HCT116 (cell line): ENCODE results near the gene REEP5. TPM values are rescaled to one million over a fixed set of nuclear protein-coding genes. Genes with fewer than 3 reads are reported as not detected.

Experiments used
- ATAC-seq: fragments of 200-7000 bp; cut with Tn5 transposase; 2 replicates; pipeline ENCODE4 v1.9.1; 2020; ENCODE audit warnings: mild to moderate bottlenecking, moderate library complexity
- BruUV-seq: library from RNA; stranded (reverse); fragments of 400-500 nt; replicated peaks from 2 replicates; lab custom pipeline; 2021; lab: Mats Ljungman, UMichigan
- CTCF ChIA-PET: fragments of 300-600 bp; sonication (Branson Sonifier 250); formaldehyde crosslinking; loops from one replicate; lab custom pipeline; 2021; ENCODE audit warnings: antibody characterized with exemption; lab: Charles Lee
- POLR2A ChIA-PET: fragments of 300-600, 350-600 bp; sonication (Branson Sonifier 250); formaldehyde crosslinking; loops from one replicate; lab custom pipeline; 2021; ENCODE audit warnings: antibody characterized with exemption; lab: Charles Lee
- RAD21 ChIA-PET, 2 experiments: fragments of 300-600 bp; sonication (Branson Sonifier 250); formaldehyde crosslinking; loops; one replicate each; lab custom pipeline; 2023; ENCODE audit warnings: low total read pairs in 2 of 2; ENCODE audit not compliant: uncharacterized antibody in 2 of 2, unreplicated experiment in 2 of 2, low non-redundant PET in 1 of 2; lab: Charles Lee
- DNase-seq: peaks from one replicate; pipeline ENCODE4 v3.0.0-alpha.2; 2010; ENCODE audit warnings: low read depth, low spot score
- H2AFZ ChIP-seq: fragments of 200-600 bp; shearing (Covaris generic), sonication (generic); 2 replicates; pipeline ENCODE4 v1.6.1; 2017; ENCODE audit warnings: low read depth, mixed run types, mixed read lengths, antibody characterized with exemption, low read length; ENCODE audit not compliant: poor library complexity, severe bottlenecking
- H3K27ac ChIP-seq: 2 replicates; pipeline ENCODE4 v1.5.1; 2012; ENCODE audit warnings: low read depth, low read length
- H3K27me3 ChIP-seq: fragments of 200-600 bp; sonication (generic); 2 replicates; pipeline ENCODE4 v1.6.1; 2016; ENCODE audit warnings: mixed run types, low read length, mixed read lengths; ENCODE audit not compliant: insufficient read depth
- H3K36me3 ChIP-seq, 2 experiments: fragments of 200-500 bp in 1 of 2; fragments of 200-600 bp in 1 of 2; sonication (Bioruptor generic) in 1 of 2; sonication (generic) in 1 of 2; 2 replicates each; pipeline versions ENCODE4 v1.5.1 to v1.6.1; 2014 to 2016; ENCODE audit warnings: low read length in 2 of 2, inconsistent platforms in 1 of 2, mixed read lengths in 1 of 2, mixed run types in 1 of 2; ENCODE audit not compliant: insufficient read depth in 2 of 2, control insufficient read depth in 1 of 2
- H3K4me1 ChIP-seq, 2 experiments: fragments of 200-600 bp in 1 of 2; sonication (generic) in 1 of 2; 2 replicates each; pipeline versions ENCODE4 v1.5.1 to v1.6.1; 2012 to 2017; ENCODE audit warnings: low read length in 2 of 2, inconsistent platforms in 1 of 2, mild to moderate bottlenecking in 1 of 2, mixed read lengths in 1 of 2, mixed run types in 1 of 2, moderate library complexity in 1 of 2; ENCODE audit not compliant: insufficient read depth in 2 of 2, control insufficient read depth in 1 of 2
- H3K4me2 ChIP-seq: fragments of 200-600 bp; sonication (generic); 2 replicates; pipeline ENCODE4 v1.6.1; 2017; ENCODE audit warnings: mixed run types, low read length, mixed read lengths
- H3K4me3 ChIP-seq, 2 experiments: fragments of 200-600 bp in 1 of 2; sonication (generic) in 1 of 2; replicated peaks in 1 of 2; 2 replicates each; pipeline ENCODE4 v1.5.1; 2011 to 2016; ENCODE audit warnings: low read length in 2 of 2, control low read depth in 1 of 2, low read depth in 1 of 2, mild to moderate bottlenecking in 1 of 2, mixed read lengths in 1 of 2, mixed run types in 1 of 2
- H3K79me2 ChIP-seq: fragments of 200-600 bp; sonication (generic); 2 replicates; pipeline ENCODE4 v1.6.1; 2017; ENCODE audit warnings: mild to moderate bottlenecking, mixed run types, low read length, moderate library complexity, mixed read lengths; ENCODE audit not compliant: insufficient read depth
- H3K9ac ChIP-seq: fragments of 200-600 bp; sonication (generic); 2 replicates; pipeline ENCODE4 v1.6.1; 2016; ENCODE audit warnings: low read length, mixed read lengths
- H3K9me2 ChIP-seq: fragments of 200-600 bp; sonication (generic), shearing (Covaris generic); 2 replicates; pipeline ENCODE4 v1.6.1; 2017; ENCODE audit warnings: mixed run types, mild to moderate bottlenecking, moderate library complexity; ENCODE audit not compliant: insufficient read depth
- H3K9me3 ChIP-seq, 2 experiments: fragments of 200-500 bp in 1 of 2; fragments of 200-600 bp in 1 of 2; sonication (Bioruptor generic) in 1 of 2; sonication (generic) in 1 of 2; 2 replicates each; pipeline ENCODE4 v1.6.1; 2014 to 2017; ENCODE audit warnings: low read length in 2 of 2, mixed read lengths in 2 of 2, inconsistent platforms in 1 of 2, low read depth in 1 of 2, mild to moderate bottlenecking in 1 of 2, mixed run types in 1 of 2, moderate library complexity in 1 of 2; ENCODE audit not compliant: control insufficient read depth in 1 of 2, insufficient read depth in 1 of 2
- H4K20me1 ChIP-seq: fragments of 200-600 bp; sonication (generic), shearing (Covaris generic); 2 replicates; pipeline ENCODE4 v1.6.1; 2017; ENCODE audit warnings: mixed run types, mild to moderate bottlenecking, moderate library complexity; ENCODE audit not compliant: insufficient read depth
- ATF3 ChIP-seq: IDR thresholded peaks from 2 replicates; pipeline ENCODE4 v1.6.1; 2012
- ELF1 ChIP-seq: IDR thresholded peaks from 2 replicates; pipeline ENCODE4 v1.6.1; 2012; ENCODE audit warnings: low read depth, borderline replicate concordance
- EZH2 ChIP-seq: fragments of 200-600 bp; sonication (generic); IDR thresholded peaks from 2 replicates; pipeline ENCODE4 v1.6.1; 2017; ENCODE audit warnings: antibody characterized with exemption, mixed run types
- EZH2phosphoT487 ChIP-seq: fragments of 200-600 bp; IDR thresholded peaks from 2 replicates; pipeline ENCODE4 v1.6.1; 2018; ENCODE audit warnings: antibody characterized with exemption, borderline replicate concordance
- FOSL1 ChIP-seq: IDR thresholded peaks from 2 replicates; pipeline ENCODE4 v1.6.1; 2012; ENCODE audit warnings: low read depth
- JUND ChIP-seq: IDR thresholded peaks from 2 replicates; pipeline ENCODE4 v1.6.1; 2012
- MAX ChIP-seq: IDR thresholded peaks from 2 replicates; pipeline ENCODE4 v1.6.1; 2012
- POLR2A ChIP-seq: IDR thresholded peaks from 2 replicates; pipeline ENCODE4 v1.7.0; 2011; ENCODE audit warnings: borderline replicate concordance; ENCODE audit not compliant: insufficient read depth, insufficient read length; ENCODE audit errors: extremely low read depth
- POLR2AphosphoS5 ChIP-seq: IDR thresholded peaks from 2 replicates; pipeline ENCODE4 v1.6.1; 2011; ENCODE audit warnings: mild to moderate bottlenecking, low read depth, low read length, moderate library complexity
- RAD21 ChIP-seq: IDR thresholded peaks from 2 replicates; pipeline ENCODE4 v1.6.1; 2012; ENCODE audit warnings: low read depth, mild to moderate bottlenecking
- REST ChIP-seq: IDR thresholded peaks from 2 replicates; pipeline ENCODE4 v1.6.1; 2012; ENCODE audit warnings: low read depth
- SP1 ChIP-seq: IDR thresholded peaks from 2 replicates; pipeline ENCODE4 v1.6.1; 2012; ENCODE audit warnings: low read depth
- SRF ChIP-seq: IDR thresholded peaks from 2 replicates; pipeline ENCODE4 v1.6.1; 2012; ENCODE audit warnings: low read depth
- TCF7L2 ChIP-seq: IDR thresholded peaks from 2 replicates; pipeline ENCODE4 v1.7.0; 2011; ENCODE audit warnings: borderline replicate concordance, inconsistent platforms; ENCODE audit not compliant: insufficient read depth, insufficient read length; ENCODE audit errors: extremely low read depth
- ZFX ChIP-seq: fragments of 450-650 bp; IDR thresholded peaks from 2 replicates; pipeline ENCODE4 v1.6.1; 2017
- intact Hi-C: fragments of 100-400 bp; cut with micrococcal nuclease; formaldehyde crosslinking; loops from 2 replicates; pipeline ENCODE4 v1.10.0; 2022
- total RNA-seq: library from RNA; stranded (reverse); gene quantifications from one replicate; pipeline ENCODE4 v1.2.1, GENCODE V29; 2021; ENCODE audit not compliant: unreplicated experiment
- TF ChIP-seq, protein P1 (sequence below), 3 experiments: fragments of 200-600 bp in 1 of 3; sonication (generic) in 1 of 3; IDR thresholded peaks in 2 of 3; conservative IDR thresholded peaks in 1 of 3; 2 replicates each; pipeline ENCODE4 v1.5.1; 2012 to 2017; ENCODE audit warnings: low read depth in 2 of 3, low read length in 2 of 3, antibody characterized with exemption in 1 of 3, borderline replicate concordance in 1 of 3, control low read depth in 1 of 3, mild to moderate bottlenecking in 1 of 3, mixed read lengths in 1 of 3, mixed run types in 1 of 3, moderate library complexity in 1 of 3; ENCODE audit not compliant: insufficient read depth in 1 of 3

The REEP5 gene
- total RNA-seq, 1 experiment from 2014 or later: 71.7 TPM

DNA sequence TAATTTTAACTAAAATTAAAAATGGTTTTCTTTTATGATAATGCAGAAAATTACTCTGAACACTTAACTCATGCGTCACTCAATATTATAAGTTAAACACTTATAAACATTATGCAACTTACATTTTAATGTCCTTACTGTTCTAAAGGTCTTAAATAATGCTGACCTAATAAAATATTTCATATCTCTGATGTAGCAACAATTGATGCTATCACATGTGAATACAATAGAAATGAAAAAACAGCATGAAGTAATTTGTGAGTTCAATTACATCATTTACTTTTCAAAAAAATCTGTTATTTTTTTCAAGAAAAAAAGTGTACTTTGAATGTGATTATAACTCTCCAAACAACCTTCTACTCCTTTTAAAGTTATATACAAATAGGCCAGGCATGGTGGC, 26.4 kb upstream of the REEP5 start:
- ChIA-PET RAD21 (no interaction called here), POLR2A (no interaction called here), CTCF (no interaction called here)
- no peak for DNase-seq
- Histone ChIP-seq H3K79me2 (no peaks in the 10 kb centered on the region), H3K4me2 (no peak overlapping the region), H3K9ac (no peak overlapping the region), H3K4me3 (no peak overlapping the region), H3K4me1 (no peaks in the 10 kb centered on the region), H4K20me1 (no peaks in the 10 kb centered on the region), H3K9me2 (no peaks in the 10 kb centered on the region), H2AFZ (no peak overlapping the region), H3K27ac (no peak overlapping the region), H3K36me3 (no peaks in the 10 kb centered on the region), H3K27me3 (no peaks in the 10 kb centered on the region), H3K9me3 (no peaks in the 10 kb centered on the region)
- no peak for TF ChIP-seq POLR2A
- TF ChIP-seq TCF7L2: no peak
- TF ChIP-seq ATF3: no peak
- no peak for TF ChIP-seq SRF
- TF ChIP-seq, protein P1, sequence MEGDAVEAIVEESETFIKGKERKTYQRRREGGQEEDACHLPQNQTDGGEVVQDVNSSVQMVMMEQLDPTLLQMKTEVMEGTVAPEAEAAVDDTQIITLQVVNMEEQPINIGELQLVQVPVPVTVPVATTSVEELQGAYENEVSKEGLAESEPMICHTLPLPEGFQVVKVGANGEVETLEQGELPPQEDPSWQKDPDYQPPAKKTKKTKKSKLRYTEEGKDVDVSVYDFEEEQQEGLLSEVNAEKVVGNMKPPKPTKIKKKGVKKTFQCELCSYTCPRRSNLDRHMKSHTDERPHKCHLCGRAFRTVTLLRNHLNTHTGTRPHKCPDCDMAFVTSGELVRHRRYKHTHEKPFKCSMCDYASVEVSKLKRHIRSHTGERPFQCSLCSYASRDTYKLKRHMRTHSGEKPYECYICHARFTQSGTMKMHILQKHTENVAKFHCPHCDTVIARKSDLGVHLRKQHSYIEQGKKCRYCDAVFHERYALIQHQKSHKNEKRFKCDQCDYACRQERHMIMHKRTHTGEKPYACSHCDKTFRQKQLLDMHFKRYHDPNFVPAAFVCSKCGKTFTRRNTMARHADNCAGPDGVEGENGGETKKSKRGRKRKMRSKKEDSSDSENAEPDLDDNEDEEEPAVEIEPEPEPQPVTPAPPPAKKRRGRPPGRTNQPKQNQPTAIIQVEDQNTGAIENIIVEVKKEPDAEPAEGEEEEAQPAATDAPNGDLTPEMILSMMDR (IDR thresholded peaks at IDR 0.05 in 2 of 3, conservative IDR thresholded peaks at IDR 0.05 in 1 of 3; ENCODE audit: borderline replicate concordance in 1 of 3, insufficient read depth in 1 of 3, low read depth in 2 of 3, low read length in 2 of 3): no peak
- no peak for TF ChIP-seq RAD21
- no peak for TF ChIP-seq ZFX
- no peak for TF ChIP-seq EZH2phosphoT487
- intact Hi-C loops: no loop called here
- BruUV-seq: no TSS peak
- no peak for ATAC-seq

- Histone ChIP-seq H3K9me3 (no peaks in the 10 kb centered on the region), H3K27ac (no peak overlapping the region), H3K4me3 (no peak overlapping the region), H4K20me1 (no peaks in the 10 kb centered on the region), H3K27me3 (no peaks in the 10 kb centered on the region), H2AFZ (no peak overlapping the region), H3K4me1 (no peaks in the 10 kb centered on the region), H3K79me2 (no peaks in the 10 kb centered on the region), H3K9ac (no peak overlapping the region), H3K4me2 (no peak overlapping the region), H3K9me2 (no peaks in the 10 kb centered on the region), H3K36me3 (no peaks in the 10 kb centered on the region)
- CTCF ChIA-PET: no interaction called here
- RAD21 ChIA-PET: no interaction called here
- POLR2A ChIA-PET: no interaction called here
- DNase-seq: no peak
- intact Hi-C loops: no loop called here
- no peak for ATAC-seq
- no TSS peak for BruUV-seq
- TF ChIP-seq SP1: no peak
- no peak for TF ChIP-seq JUND
- no peak for TF ChIP-seq FOSL1
- no peak for TF ChIP-seq RAD21
- no peak for TF ChIP-seq POLR2AphosphoS5
- TF ChIP-seq EZH2: no peak
- no peak for TF ChIP-seq SRF
- TF ChIP-seq REST: no peak
- no peak for TF ChIP-seq POLR2A
- no peak for TF ChIP-seq MAX
- no peak for TF ChIP-seq ELF1
Observed at GRCh38 chr5:112940670-112941069, 18.6 kb upstream of the REEP5 start.
